ENCODE results near the gene WARS2.

DNA sequence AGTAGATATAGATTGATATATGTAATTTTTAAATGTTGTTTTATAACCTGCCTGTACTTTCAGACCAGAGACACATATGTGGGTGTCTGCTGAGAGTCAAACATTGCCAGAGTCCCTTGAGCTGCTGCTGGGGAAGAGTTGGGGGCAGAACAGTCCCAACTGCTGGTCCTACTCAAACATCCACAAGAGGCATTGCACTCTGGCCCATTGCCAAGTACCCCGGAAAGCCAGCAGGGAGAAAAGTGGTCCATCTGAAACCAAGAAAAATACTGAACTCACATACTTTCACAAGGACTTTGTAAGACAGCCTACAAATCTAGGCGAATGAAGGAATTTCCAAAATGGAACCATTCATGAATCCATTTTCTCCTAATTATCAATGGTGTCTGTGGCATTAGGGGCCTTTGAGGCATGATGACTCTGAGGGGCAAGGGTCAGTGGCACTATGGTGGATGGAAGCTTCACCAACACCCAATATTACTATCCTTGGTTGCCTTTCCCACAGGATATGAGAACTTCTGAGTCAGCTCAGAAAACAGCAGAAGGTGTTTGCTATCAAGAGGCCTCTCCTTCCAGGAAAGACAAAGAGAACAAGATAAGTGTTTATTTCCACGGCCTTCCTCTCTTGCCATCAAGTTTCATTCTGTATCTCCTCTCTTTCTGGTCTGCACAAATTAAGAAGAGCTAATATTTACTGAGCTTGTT is 145.0 kb downstream of the WARS2 start:
- no peak for TF ChIP-seq EZH2 (IDR thresholded peaks at IDR 0.05; ENCODE audit: borderline replicate concordance, low read length)
- TF ChIP-seq, protein P1, sequence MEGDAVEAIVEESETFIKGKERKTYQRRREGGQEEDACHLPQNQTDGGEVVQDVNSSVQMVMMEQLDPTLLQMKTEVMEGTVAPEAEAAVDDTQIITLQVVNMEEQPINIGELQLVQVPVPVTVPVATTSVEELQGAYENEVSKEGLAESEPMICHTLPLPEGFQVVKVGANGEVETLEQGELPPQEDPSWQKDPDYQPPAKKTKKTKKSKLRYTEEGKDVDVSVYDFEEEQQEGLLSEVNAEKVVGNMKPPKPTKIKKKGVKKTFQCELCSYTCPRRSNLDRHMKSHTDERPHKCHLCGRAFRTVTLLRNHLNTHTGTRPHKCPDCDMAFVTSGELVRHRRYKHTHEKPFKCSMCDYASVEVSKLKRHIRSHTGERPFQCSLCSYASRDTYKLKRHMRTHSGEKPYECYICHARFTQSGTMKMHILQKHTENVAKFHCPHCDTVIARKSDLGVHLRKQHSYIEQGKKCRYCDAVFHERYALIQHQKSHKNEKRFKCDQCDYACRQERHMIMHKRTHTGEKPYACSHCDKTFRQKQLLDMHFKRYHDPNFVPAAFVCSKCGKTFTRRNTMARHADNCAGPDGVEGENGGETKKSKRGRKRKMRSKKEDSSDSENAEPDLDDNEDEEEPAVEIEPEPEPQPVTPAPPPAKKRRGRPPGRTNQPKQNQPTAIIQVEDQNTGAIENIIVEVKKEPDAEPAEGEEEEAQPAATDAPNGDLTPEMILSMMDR (IDR thresholded peaks at IDR 0.05; ENCODE audit: low read length) = no peak

Measured in OCI-LY1 (cell line).